HEK293T (cell line): Measurements from ENCODE around the gene ZMYM4.

Source experiments
- CTCF ChIA-PET: fragments of 350-600 bp; formaldehyde crosslinking; extraction: SDS; loops from one replicate; lab custom pipeline; 2021; ENCODE audit warnings: antibody characterized with exemption, inconsistent platforms; lab: Yijun Ruan, JAX
- POLR2A ChIA-PET: fragments of 350-600 bp; formaldehyde crosslinking; extraction: SDS; loops from one replicate; lab custom pipeline; 2020; ENCODE audit warnings: antibody characterized with exemption, inconsistent platforms; lab: Yijun Ruan, JAX
- DNase-seq: peaks from one replicate; pipeline ENCODE4 v3.0.0; 2012; ENCODE audit warnings: mixed read lengths; ENCODE audit errors: extremely low spot score
- ARNT ChIP-seq: fragments of 450-650 bp; IDR thresholded peaks from 2 replicates; pipeline ENCODE4 v1.6.1; 2017; ENCODE audit warnings: mild to moderate bottlenecking
- BHLHE40 ChIP-seq: fragments of 450-650 bp; IDR thresholded peaks from 2 replicates; pipeline ENCODE4 v1.6.1; 2016; ENCODE audit warnings: mild to moderate bottlenecking, moderate library complexity, borderline replicate concordance
- CTBP1 ChIP-seq: fragments of 450-650 bp; IDR thresholded peaks from 2 replicates; pipeline ENCODE4 v1.6.1; 2016; ENCODE audit warnings: borderline replicate concordance
- ELF4 ChIP-seq: fragments of 450-650 bp; IDR thresholded peaks from 2 replicates; pipeline ENCODE4 v1.6.1; 2017; ENCODE audit warnings: antibody characterized with exemption
- FOXA1 ChIP-seq: fragments of 450-650 bp; IDR thresholded peaks from 2 replicates; pipeline ENCODE4 v1.6.1; 2016; ENCODE audit warnings: mild to moderate bottlenecking
- FOXK2 ChIP-seq: fragments of 450-650 bp; IDR thresholded peaks from 2 replicates; pipeline ENCODE4 v1.6.1; 2016; ENCODE audit warnings: mild to moderate bottlenecking
- FOXM1 ChIP-seq: fragments of 450-650 bp; IDR thresholded peaks from 2 replicates; pipeline ENCODE4 v1.6.1; 2017; ENCODE audit warnings: mild to moderate bottlenecking, borderline replicate concordance
- HDGF ChIP-seq: fragments of 450-650 bp; IDR thresholded peaks from 2 replicates; pipeline ENCODE4 v1.6.1; 2017; ENCODE audit warnings: antibody characterized with exemption, borderline replicate concordance
- L3MBTL2 ChIP-seq: fragments of 450-650 bp; conservative IDR thresholded peaks from 2 replicates; pipeline ENCODE4 v1.6.1; 2016; ENCODE audit warnings: mild to moderate bottlenecking
- LEF1 ChIP-seq: fragments of 450-650 bp; IDR thresholded peaks from 2 replicates; pipeline ENCODE4 v1.6.1; 2017; ENCODE audit warnings: mild to moderate bottlenecking, borderline replicate concordance
- NFRKB ChIP-seq: fragments of 450-650 bp; IDR thresholded peaks from 2 replicates; pipeline ENCODE4 v1.6.1; 2016; ENCODE audit warnings: mild to moderate bottlenecking, moderate library complexity
- PKNOX1 ChIP-seq: fragments of 450-650 bp; IDR thresholded peaks from 2 replicates; pipeline ENCODE4 v1.6.1; 2016
- SP1 ChIP-seq: fragments of 450-650 bp; IDR thresholded peaks from 2 replicates; pipeline ENCODE4 v1.6.1; 2017
- SUZ12 ChIP-seq: fragments of 450-650 bp; IDR thresholded peaks from 2 replicates; pipeline ENCODE4 v1.6.1; 2016; ENCODE audit warnings: mild to moderate bottlenecking
- TARDBP ChIP-seq: fragments of 450-650 bp; IDR thresholded peaks from 2 replicates; pipeline ENCODE4 v1.6.1; 2016
- ZNF384 ChIP-seq: fragments of 450-650 bp; IDR thresholded peaks from 2 replicates; pipeline ENCODE4 v1.6.1; 2016

The ZMYM4 gene

GRCh38 chr1:35278886-35279554, 10.5 kb downstream of the ZMYM4 start:
- no peak for DNase-seq
- TF ChIP-seq BHLHE40, result no peak
- no peak for TF ChIP-seq CTBP1
- TF ChIP-seq FOXK2, result no peak
- no peak for TF ChIP-seq SUZ12
- no peak for TF ChIP-seq FOXA1
- no peak for TF ChIP-seq L3MBTL2
- no peak for TF ChIP-seq PKNOX1
- no peak for TF ChIP-seq NFRKB
- TF ChIP-seq SP1, result no peak
- ChIA-PET POLR2A (no interaction called here), CTCF (no interaction called here)

- ChIA-PET CTCF (no interaction called here), POLR2A (no interaction called here)
- no peak for DNase-seq
- no peak for TF ChIP-seq FOXA1
- no peak for TF ChIP-seq SUZ12
- no peak for TF ChIP-seq ARNT
- no peak for TF ChIP-seq FOXK2
- no peak for TF ChIP-seq L3MBTL2
- no peak for TF ChIP-seq HDGF
- TF ChIP-seq NFRKB, result no peak
- no peak for TF ChIP-seq ZNF384
- no peak for TF ChIP-seq ELF4
- no peak for TF ChIP-seq PKNOX1
- no peak for TF ChIP-seq CTBP1
Observed at GRCh38 chr1:35279555-35279904, 11.0 kb downstream of the ZMYM4 start.

GRCh38 chr1:35280006-35280405, 11.5 kb downstream of the ZMYM4 start:
- CTCF ChIA-PET, result no interaction called here
- POLR2A ChIA-PET, result no interaction called here
- no peak for DNase-seq
- TF ChIP-seq PKNOX1 (no peak), HDGF (no peak), NFRKB (no peak), SP1 (no peak), FOXA1 (no peak), BHLHE40 (no peak)

GRCh38 chr1:35281565-35281964, 13.1 kb downstream of the ZMYM4 start:
- ChIA-PET CTCF (no interaction called here), POLR2A (no interaction called here)
- DNase-seq, result no peak
- TF ChIP-seq SP1, result no peak
- no peak for TF ChIP-seq TARDBP
- no peak for TF ChIP-seq FOXM1
- TF ChIP-seq L3MBTL2, result no peak
- TF ChIP-seq HDGF, result no peak
- TF ChIP-seq SUZ12, result no peak

- POLR2A ChIA-PET, result no interaction called here
- TF ChIP-seq SP1 (no peak), HDGF (no peak), LEF1 (no peak), SUZ12 (no peak), BHLHE40 (no peak), FOXM1 (no peak), FOXK2 (no peak), TARDBP (no peak), ARNT (no peak), ELF4 (no peak), CTBP1 (no peak)
- CTCF ChIA-PET, result no interaction called here
- DNase-seq, result no peak
Observed at GRCh38 chr1:35282172-35282571, 13.7 kb downstream of the ZMYM4 start.

GRCh38 chr1:35284852-35285251, 16.3 kb downstream of the ZMYM4 start:
- no peak for DNase-seq
- ChIA-PET POLR2A (no interaction called here), CTCF (no interaction called here)
- no peak for TF ChIP-seq TARDBP
- TF ChIP-seq NFRKB, result no peak
- TF ChIP-seq ELF4, result no peak
- no peak for TF ChIP-seq BHLHE40
- no peak for TF ChIP-seq FOXA1
- TF ChIP-seq FOXM1, result no peak
- no peak for TF ChIP-seq PKNOX1
- no peak for TF ChIP-seq HDGF
- no peak for TF ChIP-seq SUZ12
- TF ChIP-seq FOXK2, result no peak
- no peak for TF ChIP-seq CTBP1
- TF ChIP-seq L3MBTL2, result no peak
- no peak for TF ChIP-seq ZNF384
- no peak for TF ChIP-seq LEF1
